Measurements from ENCODE around the gene COMMD2.

COMMD2 gene

DNA sequence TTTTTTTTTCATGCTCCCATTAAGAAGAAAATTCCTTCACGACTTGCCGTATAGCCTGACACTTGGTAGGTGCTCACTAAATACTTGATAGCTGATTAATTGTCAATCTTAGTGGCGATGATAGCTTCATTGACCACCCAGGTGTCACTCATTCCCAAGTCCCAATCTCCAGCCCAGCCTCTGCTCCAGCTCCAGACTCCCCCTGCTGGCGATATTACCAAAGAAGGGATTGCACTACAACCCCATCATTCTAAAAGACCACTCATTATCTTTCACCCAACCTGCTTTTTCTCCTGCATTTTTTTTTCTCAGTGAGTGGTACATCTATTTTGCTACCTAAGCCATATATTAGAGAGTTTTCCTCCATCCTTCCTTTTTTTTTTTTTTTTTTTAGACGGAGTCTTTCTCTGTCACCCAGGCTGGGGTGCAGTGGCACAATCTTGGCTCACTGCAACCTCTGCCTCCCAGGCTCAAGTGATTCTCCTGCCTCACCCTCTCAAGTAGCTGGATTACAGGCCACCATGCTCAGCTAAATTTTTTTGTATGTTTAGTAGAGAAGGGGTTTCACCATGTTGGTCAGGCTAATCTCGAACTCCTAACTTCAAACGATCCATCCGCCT, 19.5 kb upstream of the COMMD2 start:
- no peaks in the 10 kb centered on the region for H3K27me3 ChIP-seq
- H3K27ac ChIP-seq, result no peak overlapping the region
- TF ChIP-seq, protein P1, sequence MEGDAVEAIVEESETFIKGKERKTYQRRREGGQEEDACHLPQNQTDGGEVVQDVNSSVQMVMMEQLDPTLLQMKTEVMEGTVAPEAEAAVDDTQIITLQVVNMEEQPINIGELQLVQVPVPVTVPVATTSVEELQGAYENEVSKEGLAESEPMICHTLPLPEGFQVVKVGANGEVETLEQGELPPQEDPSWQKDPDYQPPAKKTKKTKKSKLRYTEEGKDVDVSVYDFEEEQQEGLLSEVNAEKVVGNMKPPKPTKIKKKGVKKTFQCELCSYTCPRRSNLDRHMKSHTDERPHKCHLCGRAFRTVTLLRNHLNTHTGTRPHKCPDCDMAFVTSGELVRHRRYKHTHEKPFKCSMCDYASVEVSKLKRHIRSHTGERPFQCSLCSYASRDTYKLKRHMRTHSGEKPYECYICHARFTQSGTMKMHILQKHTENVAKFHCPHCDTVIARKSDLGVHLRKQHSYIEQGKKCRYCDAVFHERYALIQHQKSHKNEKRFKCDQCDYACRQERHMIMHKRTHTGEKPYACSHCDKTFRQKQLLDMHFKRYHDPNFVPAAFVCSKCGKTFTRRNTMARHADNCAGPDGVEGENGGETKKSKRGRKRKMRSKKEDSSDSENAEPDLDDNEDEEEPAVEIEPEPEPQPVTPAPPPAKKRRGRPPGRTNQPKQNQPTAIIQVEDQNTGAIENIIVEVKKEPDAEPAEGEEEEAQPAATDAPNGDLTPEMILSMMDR (IDR thresholded peaks at IDR 0.05), result peak; percentile 47
- H3K9me3 ChIP-seq, result no peaks in the 10 kb centered on the region
- no peak overlapping the region for H3K4me3 ChIP-seq (ENCODE audit: low read depth in 1 of 2, low read length in 1 of 2)
- H3K36me3 ChIP-seq, result no peaks in the 10 kb centered on the region
- H3K4me1 ChIP-seq (ENCODE audit: control insufficient read depth in 1 of 2, insufficient read depth in 1 of 2, low read depth in 1 of 2, low read length in 1 of 2), result no peaks in the 10 kb centered on the region

GRCh38 chr3:149770246-149770645, 18.0 kb upstream of the COMMD2 start:
- Histone ChIP-seq H3K36me3 (no peaks in the 10 kb centered on the region), H3K4me1 (ENCODE audit: control insufficient read depth in 1 of 2, insufficient read depth in 1 of 2, low read depth in 1 of 2, low read length in 1 of 2) (no peaks in the 10 kb centered on the region), H3K27ac (no peak overlapping the region), H3K4me3 (ENCODE audit: low read depth in 1 of 2, low read length in 1 of 2) (no peak overlapping the region), H3K27me3 (no peaks in the 10 kb centered on the region), H3K9me3 (no peaks in the 10 kb centered on the region)
- TF ChIP-seq, protein P1 (IDR thresholded peaks at IDR 0.05), result no peak

- H3K27ac ChIP-seq, result no peak overlapping the region
- H3K4me1 ChIP-seq (ENCODE audit: control insufficient read depth in 1 of 2, insufficient read depth in 1 of 2, low read depth in 1 of 2, low read length in 1 of 2), result no peaks in the 10 kb centered on the region
- H3K27me3 ChIP-seq, result peaks cover 6% of the 10 kb centered on the region
- TF ChIP-seq, protein P1 (IDR thresholded peaks at IDR 0.05), result no peak
- H3K36me3 ChIP-seq, result no peaks in the 10 kb centered on the region
- H3K4me3 ChIP-seq (ENCODE audit: low read depth in 1 of 2, low read length in 1 of 2), result no peak overlapping the region
- no peaks in the 10 kb centered on the region for H3K9me3 ChIP-seq
Observed at GRCh38 chr3:149768704-149769103, 16.4 kb upstream of the COMMD2 start.

DNA sequence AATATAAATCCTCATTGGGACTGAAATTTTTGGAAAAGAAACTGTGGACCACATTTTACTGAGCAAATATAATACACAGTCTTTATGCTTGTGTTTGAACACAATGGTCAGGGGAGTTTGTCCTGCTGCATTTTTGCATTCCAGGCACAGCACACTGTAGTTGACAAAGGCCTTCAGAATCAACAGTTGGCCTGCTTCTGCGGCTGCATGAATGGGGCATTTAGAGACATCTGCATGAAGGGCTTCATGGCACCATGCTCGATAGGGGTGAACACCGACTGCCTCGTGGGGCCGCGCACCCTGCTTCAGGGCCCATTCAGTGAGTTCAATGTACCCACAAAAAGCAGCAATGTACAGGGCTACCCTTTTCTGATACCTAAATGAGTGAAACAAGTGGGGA, 15.4 kb upstream of the COMMD2 start:
- Histone ChIP-seq H3K4me3 (ENCODE audit: low read depth in 1 of 2, low read length in 1 of 2) (no peak overlapping the region), H3K27ac (no peak overlapping the region), H3K36me3 (no peaks in the 10 kb centered on the region), H3K4me1 (ENCODE audit: control insufficient read depth in 1 of 2, insufficient read depth in 1 of 2, low read depth in 1 of 2, low read length in 1 of 2) (no peaks in the 10 kb centered on the region), H3K9me3 (no peaks in the 10 kb centered on the region), H3K27me3 (peaks cover 16% of the 10 kb centered on the region)
- TF ChIP-seq, protein P1 (IDR thresholded peaks at IDR 0.05), result no peak

DNA sequence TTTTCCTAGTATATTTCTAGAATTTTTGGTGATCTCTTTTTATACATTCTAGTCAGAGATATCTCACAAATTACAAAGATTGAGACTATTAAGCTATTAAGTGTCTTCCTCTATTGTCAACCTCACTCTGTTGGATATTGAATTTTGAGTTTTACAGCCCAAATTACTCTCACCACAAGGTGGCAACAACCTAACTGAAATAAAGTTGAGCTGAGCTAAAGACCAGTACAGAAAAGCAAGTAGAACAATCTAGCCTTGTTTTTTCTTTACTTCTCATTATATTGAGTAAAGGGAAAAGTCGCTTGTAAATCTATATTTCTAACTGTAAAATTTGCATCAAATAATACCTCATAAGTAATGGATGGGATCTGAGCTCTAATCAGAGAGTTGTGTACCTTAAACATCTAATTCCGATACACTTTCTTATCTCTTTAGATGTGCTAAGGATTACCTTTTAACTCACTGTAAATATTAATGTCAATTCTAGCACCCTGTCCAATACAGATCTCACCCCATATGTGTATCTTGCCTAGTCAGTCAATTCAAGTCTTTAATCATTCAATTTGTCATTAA, 13.6 kb upstream of the COMMD2 start:
- H3K4me1 ChIP-seq (ENCODE audit: control insufficient read depth in 1 of 2, insufficient read depth in 1 of 2, low read depth in 1 of 2, low read length in 1 of 2), result no peaks in the 10 kb centered on the region
- TF ChIP-seq, protein P1 (IDR thresholded peaks at IDR 0.05), result peak; percentile 44
- H3K27ac ChIP-seq, result no peak overlapping the region
- no peaks in the 10 kb centered on the region for H3K36me3 ChIP-seq
- H3K27me3 ChIP-seq, result peaks cover 33% of the 10 kb centered on the region
- no peak overlapping the region for H3K4me3 ChIP-seq (ENCODE audit: low read depth in 1 of 2, low read length in 1 of 2)
- H3K9me3 ChIP-seq, result no peaks in the 10 kb centered on the region

Data from neutrophil (primary cell).